NT2/D1 (cell line): ENCODE measurements around the gene NACC2.

ENCODE experiments used
- SUZ12 ChIP-seq: IDR thresholded peaks from 2 replicates; pipeline ENCODE4 v1.6.1; 2011; ENCODE audit not compliant: insufficient read length, insufficient read depth; ENCODE audit errors: extremely low read depth
- YY1 ChIP-seq: IDR thresholded peaks from 2 replicates; pipeline ENCODE4 v1.6.1; 2011; ENCODE audit not compliant: insufficient read length, insufficient read depth
- ZNF274 ChIP-seq: IDR thresholded peaks from 2 replicates; pipeline ENCODE4 v1.6.1; 2011; ENCODE audit warnings: mild to moderate bottlenecking, low read depth, low read length

DNA sequence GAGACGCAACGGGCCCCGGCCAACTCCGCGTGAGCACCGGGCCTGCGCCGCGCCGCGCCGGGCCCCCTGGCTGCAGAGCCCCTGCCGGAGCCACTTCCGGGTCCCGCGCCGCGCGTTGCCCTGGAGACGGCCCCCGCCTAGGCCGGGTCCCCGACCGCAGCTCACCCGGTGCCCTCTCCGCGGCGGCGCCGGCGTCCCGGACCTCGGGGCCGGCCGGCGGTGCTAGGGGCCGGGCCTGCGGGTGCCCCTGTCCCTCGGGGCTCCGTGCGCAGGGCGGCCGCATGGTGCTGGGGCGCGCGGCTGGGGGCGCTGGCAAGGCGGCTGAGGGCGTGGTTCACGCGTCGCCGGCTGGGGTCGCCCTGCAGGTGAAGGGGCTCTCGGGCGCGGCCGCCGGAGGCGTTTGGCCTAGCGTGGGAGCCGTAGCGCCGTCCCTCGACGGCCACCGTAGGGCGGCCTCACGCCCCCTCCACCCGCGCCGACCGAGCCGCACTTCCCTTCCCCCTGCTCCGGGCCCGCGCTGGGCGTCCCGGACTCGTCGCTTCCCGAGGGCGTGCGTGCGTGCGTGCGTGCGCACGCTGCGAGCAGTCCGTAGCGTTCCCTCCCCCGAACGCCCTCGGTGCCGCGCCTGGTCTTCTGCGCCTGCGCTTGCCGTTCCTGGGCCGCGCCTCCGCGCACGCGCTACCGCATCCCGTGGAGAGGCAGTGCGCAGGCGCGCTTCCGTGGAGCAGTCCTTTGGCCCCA, 23.4 kb upstream of the NACC2 start, which contains the start of gene TMEM250:
- TF ChIP-seq YY1 = no peak
- TF ChIP-seq SUZ12 = no peak
- TF ChIP-seq ZNF274 = no peak
